Activated CD8-positive, alpha-beta memory T cell treated with anti-CD3 and anti-CD28 coated beads for 1 hour (primary cell): Measurements from ENCODE around the gene TSR1.
A peak's percentile ranks its signal among the peaks of the same experiment; 100 is the strongest.

Source experiments
- DNase-seq, 2 donors: peaks; one replicate each; pipeline ENCODE4 v3.0.0-alpha.2; 2020; ENCODE audit warnings: low read depth in 1 of 2; ENCODE audit errors: extremely low read depth in 1 of 2

TSR1 gene

DNA sequence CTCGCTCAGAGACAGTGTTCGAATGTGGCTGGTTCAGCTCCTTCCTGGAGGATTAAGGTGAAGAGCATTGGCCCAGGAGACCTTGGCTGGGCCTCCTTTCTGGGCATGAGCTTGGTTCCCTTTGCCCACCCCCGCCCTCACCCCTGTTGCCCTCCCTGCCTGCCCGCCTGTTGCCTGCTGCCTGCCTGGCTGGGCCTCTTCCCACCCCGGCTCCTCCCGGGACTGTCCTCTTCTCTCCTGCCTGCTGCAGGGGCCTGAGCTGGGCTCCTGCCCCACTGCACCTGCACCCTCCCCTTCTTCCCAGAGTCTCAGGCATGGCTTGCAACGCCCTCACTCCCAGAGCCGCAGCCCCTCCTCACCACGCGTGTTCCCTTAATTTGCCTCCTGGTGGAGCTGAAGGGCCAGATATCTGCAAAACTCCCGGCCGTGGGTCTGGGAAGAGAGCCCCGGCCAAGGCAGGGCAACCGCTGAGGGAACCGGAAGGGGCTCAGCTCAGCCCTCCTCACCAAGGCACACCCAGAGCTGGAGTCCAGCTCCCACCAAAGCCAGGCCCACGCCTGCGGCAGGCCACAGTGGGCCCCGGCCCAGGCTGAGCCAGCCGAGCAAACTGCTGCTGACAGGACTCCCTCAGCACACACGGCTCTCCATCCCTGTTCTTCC lies 33.4 kb upstream of the TSR1 start:
- DNase-seq, result no peak

DNA sequence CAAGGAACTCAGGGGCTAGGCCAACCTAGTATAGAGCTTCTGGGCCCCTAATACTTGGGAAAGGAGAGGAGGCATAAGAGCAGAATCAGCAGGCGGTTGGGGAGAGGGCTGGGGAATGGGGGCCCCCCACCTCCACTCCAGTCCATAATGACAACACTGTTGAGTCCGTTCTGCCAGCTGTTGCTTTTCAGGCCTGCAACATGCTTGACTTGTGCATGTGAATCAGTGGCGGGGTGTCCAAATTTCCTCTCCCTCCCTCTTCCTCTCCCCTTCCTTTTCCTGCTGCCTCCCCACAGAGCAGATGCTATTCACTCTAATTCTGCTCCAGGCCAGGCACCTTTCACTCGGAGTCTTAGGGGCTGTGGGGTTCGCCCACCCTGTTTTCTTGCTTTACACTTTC lies 32.8 kb upstream of the TSR1 start:
- no peak for DNase-seq

GRCh38 chr17:2368359-2368758 lies 32.1 kb upstream of the TSR1 start:
- no peak for DNase-seq

GRCh38 chr17:2366747-2367494 lies 30.7 kb upstream of the TSR1 start:
- no peak for DNase-seq

- DNase-seq, result no peak
Observed at GRCh38 chr17:2365132-2365531, 28.9 kb upstream of the TSR1 start.

GRCh38 chr17:2364763-2365116 lies 28.5 kb upstream of the TSR1 start:
- DNase-seq, result no peak

- no peak for DNase-seq
Observed at GRCh38 chr17:2363851-2364762, 27.9 kb upstream of the TSR1 start.

DNA sequence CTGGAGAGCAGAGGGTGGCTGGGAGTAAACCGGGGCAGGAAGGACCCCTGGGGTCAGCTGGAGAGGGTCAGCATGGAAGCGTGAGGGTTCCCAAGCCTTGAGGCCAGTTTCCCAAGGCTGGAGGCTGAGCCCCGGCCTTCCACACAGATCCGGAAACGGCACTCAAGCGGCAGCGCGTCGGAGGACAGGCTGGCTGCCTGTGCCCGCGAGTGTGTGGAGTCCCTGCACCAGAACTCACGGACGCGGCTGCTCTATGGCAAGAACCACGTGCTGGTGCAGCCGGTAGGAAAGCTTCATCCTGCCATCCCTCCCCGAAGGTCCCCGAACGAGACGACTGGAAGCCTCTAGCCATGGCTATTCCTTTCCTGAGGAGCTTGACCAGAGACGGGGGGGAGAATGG lies 27.1 kb upstream of the TSR1 start:
- DNase-seq, result no peak

DNA sequence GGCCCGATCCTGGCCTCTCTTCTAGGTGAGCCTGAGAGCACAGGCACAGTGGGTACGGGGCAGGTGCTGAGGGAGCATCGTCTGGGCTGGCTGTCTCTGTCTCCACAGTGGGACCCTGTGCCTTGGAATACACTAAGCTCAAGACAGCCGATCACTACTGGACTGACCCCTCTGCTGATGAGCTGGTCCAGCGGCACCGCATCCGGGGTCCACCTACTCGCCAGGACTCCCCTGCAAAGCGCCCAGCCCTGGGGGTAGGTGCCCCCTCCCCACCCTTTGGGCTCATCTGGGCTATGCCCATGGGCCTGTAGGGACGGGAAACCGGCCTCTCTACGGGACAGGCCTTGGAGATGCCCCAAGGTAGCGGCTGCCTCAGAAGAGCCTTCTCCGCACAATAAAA lies 26.6 kb upstream of the TSR1 start:
- DNase-seq, result no peak

DNA sequence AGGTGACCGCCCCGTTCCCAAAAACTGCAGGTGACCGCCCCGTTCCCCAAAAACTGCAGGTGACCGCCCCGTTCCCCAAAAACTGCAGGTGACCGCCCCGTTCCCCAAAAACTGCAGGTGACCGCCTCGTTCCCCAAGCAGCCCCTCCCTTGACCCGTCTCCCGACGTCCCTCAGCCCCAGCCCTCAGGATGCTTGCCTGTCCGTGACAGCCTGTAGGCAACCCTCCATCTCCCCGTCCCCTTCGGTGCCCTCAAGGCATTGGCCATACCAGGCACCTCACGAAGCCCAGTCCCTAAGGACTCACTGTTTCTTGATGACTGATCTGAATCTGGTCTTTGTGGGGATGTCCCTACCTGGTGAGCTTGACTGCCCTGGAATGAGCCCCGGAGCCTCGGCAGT lies 26.2 kb upstream of the TSR1 start:
- no peak for DNase-seq

DNA sequence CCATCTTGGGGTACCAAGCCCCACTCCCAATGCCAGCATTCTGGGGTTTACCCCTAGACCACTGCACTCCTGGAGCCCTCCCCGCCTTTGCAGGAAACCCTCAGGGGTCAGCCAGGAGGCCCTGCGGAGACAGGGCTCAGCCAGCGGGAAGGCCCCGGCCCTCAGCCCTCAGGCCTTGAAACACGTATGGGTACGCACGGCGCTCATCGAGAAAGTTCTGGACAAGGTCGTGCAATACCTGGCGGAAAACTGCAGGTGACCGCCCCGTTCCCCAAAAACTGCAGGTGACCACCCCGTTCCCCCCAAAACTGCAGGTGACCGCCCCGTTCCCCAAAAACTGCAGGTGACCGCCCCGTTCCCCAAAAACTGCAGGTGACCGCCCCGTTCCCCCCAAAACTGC lies 25.8 kb upstream of the TSR1 start:
- DNase-seq, result no peak

GRCh38 chr17:2361010-2361760 lies 24.9 kb upstream of the TSR1 start:
- DNase-seq, result no peak

GRCh38 chr17:2357931-2358434 lies 21.7 kb upstream of the TSR1 start:
- no peak for DNase-seq

- DNase-seq, result no peak
Observed at GRCh38 chr17:2357237-2357636, 21.0 kb upstream of the TSR1 start.

GRCh38 chr17:2354311-2354710 lies 18.1 kb upstream of the TSR1 start:
- no peak for DNase-seq

DNA sequence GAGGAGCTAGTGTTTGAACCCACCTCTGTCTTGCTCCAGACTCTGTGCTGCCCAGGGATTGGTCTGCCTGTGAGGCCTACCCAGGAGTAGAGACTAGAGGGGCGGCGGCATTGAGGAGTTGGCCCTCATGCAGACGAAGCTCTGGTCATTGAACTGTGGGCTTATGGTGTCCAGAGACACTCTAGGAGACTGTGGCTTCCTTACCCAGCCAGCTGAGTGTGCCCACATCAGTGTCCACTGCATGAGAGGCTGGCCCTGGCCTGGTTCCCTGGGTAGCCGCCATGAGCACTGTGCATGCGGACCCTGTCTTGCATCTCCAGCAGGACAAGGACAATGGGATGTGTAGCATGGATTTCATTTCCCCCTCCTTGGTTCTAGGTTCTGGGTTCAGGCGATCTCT lies 15.0 kb upstream of the TSR1 start:
- DNase-seq, result no peak

DNA sequence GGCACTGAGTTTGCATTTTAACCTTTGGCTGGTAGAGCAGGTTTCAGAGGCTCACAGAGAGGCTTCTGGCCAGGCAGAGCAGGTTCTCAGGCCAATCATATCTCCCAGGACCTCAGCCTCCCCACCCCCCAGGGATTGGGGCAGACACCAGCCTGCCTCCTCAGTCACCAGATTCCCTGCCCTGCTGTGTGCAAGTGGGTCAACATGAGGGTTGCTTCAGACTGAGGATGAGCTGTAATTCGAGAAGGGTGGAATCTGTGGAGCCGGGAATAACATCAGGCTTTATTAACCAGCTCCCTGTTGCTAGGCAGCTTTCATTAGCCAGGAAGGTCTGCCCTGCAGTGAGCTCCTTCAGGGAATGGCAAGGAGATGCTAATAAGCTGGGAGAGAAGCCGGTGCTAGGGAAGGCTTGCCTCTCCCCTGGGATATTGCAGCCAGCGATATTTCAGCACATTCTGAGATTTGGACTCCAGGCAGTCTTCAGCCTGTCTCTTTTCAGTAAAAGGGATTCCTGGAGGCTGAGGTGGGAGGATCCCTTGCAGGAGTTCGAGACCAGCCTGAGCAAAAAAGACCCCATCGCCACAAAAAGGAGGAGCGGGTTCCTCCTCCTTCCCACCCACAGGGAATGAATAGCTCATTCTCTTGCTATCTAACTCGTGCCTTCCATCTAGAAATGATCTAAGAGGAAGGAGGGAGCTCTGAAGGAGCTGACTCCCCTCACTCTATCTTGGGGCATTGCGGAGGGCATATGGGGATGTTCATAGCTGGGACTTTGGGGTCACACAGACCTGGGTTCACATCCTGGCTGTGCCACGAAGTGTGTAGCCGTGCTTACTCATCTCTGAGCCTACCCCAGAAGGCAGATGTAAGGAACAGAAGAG lies 11.8 kb upstream of the TSR1 start:
- DNase-seq, result no peak

GRCh38 chr17:2346475-2346874 lies 10.2 kb upstream of the TSR1 start:
- DNase-seq, result no peak

DNA sequence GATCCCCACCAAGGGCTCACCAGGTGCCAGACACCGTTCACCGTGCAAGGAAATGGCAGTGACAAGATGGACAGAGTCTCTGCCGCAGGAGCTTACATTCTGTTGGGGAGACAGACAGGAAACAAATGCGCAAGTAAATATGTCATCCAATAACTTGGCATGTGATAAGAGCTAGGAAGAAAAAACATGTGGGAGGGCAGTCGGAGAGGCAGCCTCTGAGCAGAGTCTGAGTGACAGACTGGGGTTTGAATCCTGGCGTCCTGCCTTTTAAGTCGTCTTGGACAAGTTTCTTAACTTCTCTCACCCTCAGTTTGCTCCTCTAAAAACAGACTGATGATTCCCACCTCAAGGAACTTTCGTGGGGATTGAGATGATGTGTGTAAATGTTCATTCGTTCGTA lies 8.3 kb upstream of the TSR1 start:
- no peak for DNase-seq

DNA sequence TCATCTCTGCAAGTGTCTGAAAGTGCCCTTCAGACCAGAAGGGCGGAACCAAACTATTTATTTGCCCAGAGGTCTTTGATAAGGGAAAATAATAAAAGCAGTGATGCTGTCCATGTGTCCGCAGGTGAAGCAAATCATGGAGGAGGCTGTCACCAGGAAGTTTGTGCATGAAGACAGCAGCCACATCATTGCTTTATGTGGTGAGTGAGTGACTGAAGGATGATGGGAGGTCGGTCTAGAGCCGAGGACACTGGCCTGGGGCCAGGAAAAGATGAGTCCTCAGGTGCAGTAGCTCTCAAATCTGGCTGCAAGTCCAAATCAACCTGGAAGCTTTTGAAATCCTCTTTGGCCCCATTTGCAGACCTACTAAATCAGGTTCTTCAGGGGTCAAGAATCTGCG lies 7.2 kb upstream of the TSR1 start:
- peak; percentile 28 to 34 for DNase-seq
